ENCODE measurements around the gene LZTS3.
"Not testable (repeated sequence)": the region's sequence is repeated elsewhere in the genome, so short reads cannot be mapped to it uniquely, and the experiment has no call there.

The LZTS3 gene

GRCh38 chr20:3166913-3167342 lies 6.4 kb downstream of the LZTS3 start:
- no peak for DNase-seq

GRCh38 chr20:3166338-3166912 lies 6.9 kb downstream of the LZTS3 start:
- DNase-seq = no peak

GRCh38 chr20:3165473-3166337 lies 7.6 kb downstream of the LZTS3 start:
- DNase-seq = no peak

- no peak for DNase-seq
Observed at GRCh38 chr20:3164763-3165410, 8.5 kb downstream of the LZTS3 start.

- DNase-seq = no peak
Observed at GRCh38 chr20:3164043-3164762, 9.1 kb downstream of the LZTS3 start.

GRCh38 chr20:3163099-3164042 lies 10.0 kb downstream of the LZTS3 start:
- DNase-seq = no peak

GRCh38 chr20:3162080-3162611 lies 11.2 kb downstream of the LZTS3 start:
- no peak for DNase-seq

GRCh38 chr20:3161316-3162079 lies 11.9 kb downstream of the LZTS3 start:
- no peak for DNase-seq

- no peak for DNase-seq
Observed at GRCh38 chr20:3160418-3160817, 12.9 kb downstream of the LZTS3 start.

GRCh38 chr20:3158968-3159431 lies 14.3 kb downstream of the LZTS3 start:
- DNase-seq = no peak

- no peak for DNase-seq
Observed at GRCh38 chr20:3157817-3158216, 15.5 kb downstream of the LZTS3 start.

- no peak for DNase-seq
Observed at GRCh38 chr20:3156811-3157619, 16.3 kb downstream of the LZTS3 start.

GRCh38 chr20:3152057-3152644 lies 21.2 kb downstream of the LZTS3 start:
- DNase-seq = not testable (repeated sequence)

GRCh38 chr20:3150908-3151307 lies 22.4 kb downstream of the LZTS3 start:
- no peak for DNase-seq

- DNase-seq = no peak
Observed at GRCh38 chr20:3146732-3147341, 26.5 kb downstream of the LZTS3 start.

- no peak for DNase-seq
Observed at GRCh38 chr20:3141757-3142156, 31.6 kb downstream of the LZTS3 start.

GRCh38 chr20:3137492-3137891 lies 35.9 kb downstream of the LZTS3 start:
- no peak for DNase-seq

- DNase-seq = no peak
Observed at GRCh38 chr20:3135507-3136070, 37.8 kb downstream of the LZTS3 start.

- no peak for DNase-seq
Observed at GRCh38 chr20:3134151-3134550, 39.2 kb downstream of the LZTS3 start.
